GM19397 (cell line): ENCODE measurements around the gene SNX19.

ENCODE experiments used
- ATAC-seq: cut with Tn5 transposase; IDR thresholded peaks from one replicate; pipeline ENCODE4 v1.9.1; 2021; ENCODE audit warnings: mild to moderate bottlenecking, moderate library complexity; ENCODE audit not compliant: unreplicated experiment

Gene SNX19

GRCh38 chr11:130908061-130908460, 8.2 kb downstream of the SNX19 start:
- no peak for ATAC-seq

- ATAC-seq, result no peak
Observed at GRCh38 chr11:130907229-130907628, 9.1 kb downstream of the SNX19 start.

GRCh38 chr11:130906616-130907015, 9.7 kb downstream of the SNX19 start:
- no peak for ATAC-seq

- ATAC-seq, result no peak
Observed at GRCh38 chr11:130905512-130905911, 10.8 kb downstream of the SNX19 start.

GRCh38 chr11:130904380-130904779, 11.9 kb downstream of the SNX19 start:
- ATAC-seq, result no peak

- no peak for ATAC-seq
Observed at GRCh38 chr11:130902380-130902779, 13.9 kb downstream of the SNX19 start.

GRCh38 chr11:130899106-130899505, 17.2 kb downstream of the SNX19 start:
- no peak for ATAC-seq

GRCh38 chr11:130897262-130898182, 18.8 kb downstream of the SNX19 start:
- no peak for ATAC-seq

GRCh38 chr11:130894322-130895025, 21.8 kb downstream of the SNX19 start:
- ATAC-seq, result no peak

- ATAC-seq, result no peak
Observed at GRCh38 chr11:130892861-130893260, 23.4 kb downstream of the SNX19 start.

- ATAC-seq, result no peak
Observed at GRCh38 chr11:130891326-130891725, 25.0 kb downstream of the SNX19 start.

- ATAC-seq, result no peak
Observed at GRCh38 chr11:130890039-130890745, 26.1 kb downstream of the SNX19 start.

GRCh38 chr11:130888790-130889189, 27.5 kb downstream of the SNX19 start:
- ATAC-seq, result no peak

GRCh38 chr11:130886704-130887103, 29.6 kb downstream of the SNX19 start:
- ATAC-seq, result no peak

- no peak for ATAC-seq
Observed at GRCh38 chr11:130882138-130882551, 34.1 kb downstream of the SNX19 start.

GRCh38 chr11:130881475-130882137, 34.7 kb downstream of the SNX19 start:
- ATAC-seq, result no peak

GRCh38 chr11:130879836-130880235, 36.4 kb downstream of the SNX19 start:
- ATAC-seq, result no peak

GRCh38 chr11:130876931-130877915, 39.1 kb downstream of the SNX19 start:
- ATAC-seq, result no peak

GRCh38 chr11:130876100-130876499, 40.2 kb downstream of the SNX19 start:
- ATAC-seq, result no peak
